ENCODE measurements around the gene RNF103.
"Not testable (repeated sequence)": the region's sequence is repeated elsewhere in the genome, so short reads cannot be mapped to it uniquely, and the experiment has no call there.

RNF103 gene

DNA sequence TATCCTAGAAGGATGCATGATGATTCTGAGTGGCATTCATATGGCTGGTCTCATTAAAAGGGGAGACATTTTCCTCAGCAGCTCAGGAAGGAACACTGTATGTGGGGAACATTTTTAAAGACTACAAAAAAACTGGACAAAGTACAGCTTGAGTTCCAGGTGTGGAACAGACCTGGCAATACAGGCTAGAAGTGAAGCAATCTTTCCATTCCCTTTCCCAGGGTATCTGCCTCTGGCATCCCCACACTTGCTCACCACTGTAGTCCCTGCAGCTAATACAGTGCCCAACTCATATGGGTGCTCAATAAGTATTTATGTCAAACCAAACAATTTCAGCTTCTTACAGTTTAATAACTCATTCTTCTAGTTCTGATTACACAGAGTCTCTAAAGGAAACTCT lies 8.1 kb downstream of the RNF103 start:
- Histone ChIP-seq H4K20me1 (peaks cover 16% of the 10 kb centered on the region), H3K9ac (no peak overlapping the region), H3K4me1 (peaks cover 15% of the 10 kb centered on the region), H3K27ac (no peak overlapping the region), H3K4me3 (no peak overlapping the region), H3K9me3 (no peaks in the 10 kb centered on the region), H3K4me2 (no peak overlapping the region), H3K36me3 (peaks cover 86% of the 10 kb centered on the region), H3K27me3 (no peaks in the 10 kb centered on the region)
- no peak for TF ChIP-seq Cebpa-rat (IDR thresholded peaks at IDR 0.05)

DNA sequence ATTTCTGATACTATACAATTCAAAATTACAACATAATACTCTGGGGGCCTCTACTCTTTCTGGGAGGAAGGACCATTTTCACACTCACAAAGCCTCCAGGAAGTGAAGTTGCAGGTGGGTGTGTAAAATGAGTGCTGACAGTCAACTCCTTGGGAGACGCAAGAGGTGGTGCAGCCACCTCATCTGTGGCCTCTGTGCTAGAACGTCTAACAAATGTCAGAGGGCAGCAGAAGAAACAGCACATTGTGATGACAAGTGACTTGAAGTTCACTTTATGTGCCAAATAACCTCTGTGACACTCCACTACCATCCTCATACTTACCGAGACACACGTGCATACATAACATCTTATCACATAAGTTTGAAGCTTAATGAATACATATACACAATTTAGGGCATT lies 10.2 kb downstream of the RNF103 start:
- no peak overlapping the region for H3K27ac ChIP-seq
- H3K4me1 ChIP-seq: 0 out of 2 replicates have a peak, but pooled peaks cover 7% of the 10 kb centered on the region
- TF ChIP-seq Cebpa-rat (IDR thresholded peaks at IDR 0.05): no peak
- no peak overlapping the region for H3K4me3 ChIP-seq
- no peak overlapping the region for H3K4me2 ChIP-seq
- peaks cover 88% of the 10 kb centered on the region for H3K36me3 ChIP-seq
- peaks cover 10% of the 10 kb centered on the region; the same call in 1 of the 2 replicates for H4K20me1 ChIP-seq
- H3K27me3 ChIP-seq: no peaks in the 10 kb centered on the region
- no peak overlapping the region for H3K9ac ChIP-seq
- H3K9me3 ChIP-seq: no peaks in the 10 kb centered on the region

DNA sequence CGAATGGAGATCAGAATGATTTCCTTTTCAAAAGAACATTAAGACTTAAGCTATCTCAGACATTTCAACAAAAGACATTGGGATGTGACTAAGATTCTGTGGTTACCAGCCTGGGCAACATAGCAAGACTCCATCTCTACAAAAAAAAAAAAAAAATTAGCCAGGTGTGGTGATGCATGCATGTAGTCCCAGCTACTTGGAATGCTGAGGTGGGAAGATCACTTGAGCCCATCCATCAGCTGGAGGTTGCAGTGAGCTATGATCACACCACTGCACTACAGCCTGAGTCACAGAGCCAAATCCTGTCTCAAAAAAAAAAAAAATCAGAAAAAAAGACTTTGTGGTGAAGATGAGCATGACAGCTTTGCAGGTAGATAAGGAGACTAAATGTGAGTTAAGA lies 12.8 kb downstream of the RNF103 start:
- Histone ChIP-seq H4K20me1 (no peaks in the 10 kb centered on the region), H3K27ac (no peak overlapping the region), H3K4me1 (no peaks in the 10 kb centered on the region), H3K4me3 (no peak overlapping the region), H3K4me2 (no peak overlapping the region), H3K36me3 (peaks cover 77% of the 10 kb centered on the region), H3K9ac (no peak overlapping the region), H3K27me3 (no peaks in the 10 kb centered on the region), H3K9me3 (no peaks in the 10 kb centered on the region)
- no peak for TF ChIP-seq Cebpa-rat (IDR thresholded peaks at IDR 0.05)

DNA sequence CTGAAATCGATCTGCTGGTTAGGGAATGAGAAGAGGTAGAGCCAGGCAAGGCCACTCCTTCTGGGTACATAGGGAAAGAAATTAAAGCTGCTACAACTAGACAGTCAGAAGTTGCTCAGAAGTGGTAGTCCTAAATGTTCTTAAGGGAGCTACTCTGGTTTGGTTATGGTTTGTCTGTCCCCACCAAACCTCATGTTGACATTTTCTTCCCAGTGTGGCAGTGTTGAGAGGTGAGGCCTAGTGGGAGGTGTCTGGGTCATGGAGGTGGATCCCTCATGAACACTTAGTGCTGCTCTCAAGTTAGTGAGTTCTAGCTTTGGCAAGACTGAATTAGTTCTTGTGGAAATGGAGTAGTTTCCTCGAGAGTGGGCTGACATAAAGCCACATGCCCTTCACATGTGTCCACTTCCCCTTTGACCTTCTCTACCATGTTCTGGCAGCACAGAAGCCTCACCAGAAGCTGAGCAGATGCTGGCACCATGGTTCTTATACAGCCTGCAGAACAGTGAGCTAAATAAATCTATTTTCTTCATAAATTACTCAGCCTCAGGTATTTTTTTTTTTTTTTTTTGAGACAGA lies 14.7 kb downstream of the RNF103 start:
- Histone ChIP-seq H3K4me1 (no peaks in the 10 kb centered on the region), H3K4me3 (no peak overlapping the region), H3K9ac (no peak overlapping the region), H3K27ac (no peak overlapping the region), H3K36me3 (peaks cover 77% of the 10 kb centered on the region), H3K9me3 (no peaks in the 10 kb centered on the region), H3K4me2 (no peak overlapping the region), H4K20me1 (no peaks in the 10 kb centered on the region), H3K27me3 (no peaks in the 10 kb centered on the region)
- TF ChIP-seq Cebpa-rat (IDR thresholded peaks at IDR 0.05): no peak

DNA sequence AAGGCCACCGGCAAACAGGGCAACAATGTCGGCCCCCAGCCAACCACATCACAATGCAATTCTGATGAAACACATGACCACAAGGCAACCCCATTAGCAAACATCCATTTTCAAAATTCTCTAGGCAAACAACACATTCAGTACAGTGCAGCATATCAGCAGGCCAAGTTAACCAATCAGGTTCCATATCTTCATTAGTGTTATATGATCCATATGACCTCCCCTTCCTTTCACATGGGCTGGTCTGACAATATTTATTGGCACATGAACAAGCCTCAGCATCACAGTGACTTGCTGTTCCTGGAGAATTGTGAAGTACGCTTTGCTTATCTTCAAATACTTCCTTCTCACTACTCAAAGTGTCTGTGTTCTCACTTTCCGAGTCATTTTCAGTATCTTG lies 19.8 kb downstream of the RNF103 start:
- Histone ChIP-seq H3K27me3 (no peaks in the 10 kb centered on the region), H3K4me3 (no peak overlapping the region), H3K9me3 (peaks cover 5% of the 10 kb centered on the region; the same call in 1 of the 2 replicates), H3K36me3 (peaks cover 52% of the 10 kb centered on the region), H3K9ac (no peak overlapping the region), H4K20me1 (no peaks in the 10 kb centered on the region), H3K27ac (no peak overlapping the region), H3K4me1 (no peaks in the 10 kb centered on the region), H3K4me2 (no peak overlapping the region)
- TF ChIP-seq Cebpa-rat (IDR thresholded peaks at IDR 0.05): no peak

DNA sequence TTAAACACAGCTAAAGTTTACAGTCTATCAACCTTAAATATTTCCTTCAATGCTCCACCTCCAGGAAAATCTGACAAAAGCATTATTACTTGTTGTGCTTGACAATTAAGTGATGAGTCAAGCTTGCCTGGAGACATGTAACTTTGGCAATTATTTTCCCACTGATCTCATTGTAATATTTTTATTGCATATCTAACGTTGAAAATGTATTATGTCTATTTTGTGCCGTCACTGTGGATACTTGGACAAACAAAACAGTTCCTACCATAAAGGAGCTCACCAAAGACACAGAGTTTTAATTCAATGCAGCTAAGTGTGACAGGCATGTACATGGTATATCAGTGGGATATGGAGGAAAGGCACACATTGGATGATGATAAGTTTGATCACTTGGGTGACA lies 24.7 kb downstream of the RNF103 start:
- Histone ChIP-seq H3K4me1 (no peaks in the 10 kb centered on the region), H4K20me1 (no peaks in the 10 kb centered on the region), H3K36me3 (peaks cover 19% of the 10 kb centered on the region), H3K9ac (no peak overlapping the region), H3K27ac (no peak overlapping the region), H3K4me2 (no peak overlapping the region), H3K9me3 (peaks cover 5% of the 10 kb centered on the region; the same call in 1 of the 2 replicates), H3K4me3 (no peak overlapping the region), H3K27me3 (no peaks in the 10 kb centered on the region)
- TF ChIP-seq Cebpa-rat (IDR thresholded peaks at IDR 0.05): no peak

DNA sequence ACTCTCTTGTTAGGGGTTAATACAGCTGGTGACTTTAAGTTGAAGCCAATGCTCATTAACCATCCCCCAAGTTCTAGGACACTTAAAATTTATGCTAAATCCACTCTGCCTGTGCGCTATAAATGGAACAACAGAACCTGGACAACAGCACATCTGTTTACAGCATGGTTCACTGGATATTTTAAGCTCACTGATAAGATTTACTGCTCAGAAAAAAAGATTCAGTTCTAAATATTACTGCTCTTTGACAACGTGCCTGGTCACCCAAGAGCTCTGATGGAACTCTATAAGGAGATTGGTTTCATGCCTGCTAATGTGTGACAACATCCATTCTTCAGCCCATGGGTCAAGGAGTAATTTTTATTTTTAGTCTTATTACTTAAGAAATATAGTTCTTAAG lies 27.5 kb downstream of the RNF103 start:
- Histone ChIP-seq H3K27ac (no peak overlapping the region), H3K9ac (no peak overlapping the region), H3K4me3 (no peak overlapping the region), H4K20me1 (no peaks in the 10 kb centered on the region), H3K4me2 (no peak overlapping the region), H3K27me3 (no peaks in the 10 kb centered on the region), H3K36me3 (no peaks in the 10 kb centered on the region), H3K4me1 (no peaks in the 10 kb centered on the region), H3K9me3 (no peaks in the 10 kb centered on the region)
- no peak for TF ChIP-seq Cebpa-rat (IDR thresholded peaks at IDR 0.05)

DNA sequence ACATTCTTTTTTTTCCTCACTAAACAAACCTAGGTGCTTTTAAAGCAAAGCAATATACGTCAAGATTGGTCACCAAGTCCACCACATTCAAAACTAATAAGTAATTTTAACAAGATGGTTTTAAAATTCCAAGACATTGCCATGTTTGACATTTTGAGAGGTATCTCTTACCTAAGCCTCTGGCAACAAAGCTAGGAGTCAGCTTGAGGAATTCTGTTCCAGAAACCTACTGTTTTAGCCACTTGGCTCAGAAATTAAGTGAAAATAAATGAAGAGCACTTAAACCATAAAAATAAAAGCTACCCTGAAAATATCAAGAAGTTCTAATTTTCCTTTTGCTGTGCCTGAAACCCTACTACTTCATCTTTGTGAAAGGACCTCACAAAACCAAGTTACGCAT lies 30.4 kb downstream of the RNF103 start:
- no peak for TF ChIP-seq Cebpa-rat (IDR thresholded peaks at IDR 0.05)
- H4K20me1 ChIP-seq: no peaks in the 10 kb centered on the region
- H3K27me3 ChIP-seq: no peaks in the 10 kb centered on the region
- no peak overlapping the region for H3K9ac ChIP-seq
- no peak overlapping the region for H3K27ac ChIP-seq
- H3K4me3 ChIP-seq: no peak overlapping the region
- H3K36me3 ChIP-seq: no peaks in the 10 kb centered on the region
- H3K4me1 ChIP-seq: no peaks in the 10 kb centered on the region
- H3K9me3 ChIP-seq: peaks cover 4% of the 10 kb centered on the region; the same call in 1 of the 2 replicates
- no peak overlapping the region for H3K4me2 ChIP-seq

DNA sequence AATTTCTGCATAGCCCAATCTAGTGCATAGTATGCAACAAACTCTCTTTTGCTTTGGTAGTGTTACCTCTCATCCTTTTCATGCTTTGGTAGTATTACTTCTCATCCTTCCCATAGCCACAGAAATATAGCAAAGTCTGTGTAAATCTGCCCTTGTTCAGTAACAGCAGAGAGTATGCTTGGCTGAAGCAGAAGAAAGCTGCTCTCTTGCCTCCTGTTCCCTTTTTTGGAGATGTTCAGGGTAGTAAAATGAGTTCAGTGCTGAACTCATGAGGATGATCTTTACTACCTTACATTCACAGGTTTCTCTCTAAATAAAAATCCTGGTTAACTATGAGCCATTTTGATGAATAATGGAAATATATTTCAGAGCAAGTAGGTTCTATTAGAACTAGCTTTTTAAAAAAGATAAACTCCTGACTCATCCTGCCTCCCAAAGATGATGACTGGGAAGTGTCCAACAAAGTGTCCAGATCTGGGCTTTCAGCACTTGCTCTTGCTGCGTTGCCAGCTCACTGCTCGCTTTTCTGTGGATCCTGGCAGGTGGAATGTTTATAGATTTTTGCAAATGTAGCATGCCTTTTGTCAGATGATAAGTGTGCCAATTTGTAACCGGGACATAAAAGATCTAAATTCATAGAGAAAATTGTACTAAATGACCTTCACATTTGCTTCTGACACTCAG lies 31.0 kb downstream of the RNF103 start:
- peaks cover 4% of the 10 kb centered on the region; the same call in 1 of the 2 replicates for H3K9me3 ChIP-seq
- no peak overlapping the region for H3K9ac ChIP-seq
- no peak overlapping the region for H3K4me2 ChIP-seq
- H3K4me3 ChIP-seq: no peak overlapping the region
- H3K36me3 ChIP-seq: no peaks in the 10 kb centered on the region
- no peaks in the 10 kb centered on the region for H3K27me3 ChIP-seq
- H3K4me1 ChIP-seq: no peaks in the 10 kb centered on the region
- TF ChIP-seq Cebpa-rat (IDR thresholded peaks at IDR 0.05): no peak
- no peak overlapping the region for H3K27ac ChIP-seq
- no peaks in the 10 kb centered on the region for H4K20me1 ChIP-seq

DNA sequence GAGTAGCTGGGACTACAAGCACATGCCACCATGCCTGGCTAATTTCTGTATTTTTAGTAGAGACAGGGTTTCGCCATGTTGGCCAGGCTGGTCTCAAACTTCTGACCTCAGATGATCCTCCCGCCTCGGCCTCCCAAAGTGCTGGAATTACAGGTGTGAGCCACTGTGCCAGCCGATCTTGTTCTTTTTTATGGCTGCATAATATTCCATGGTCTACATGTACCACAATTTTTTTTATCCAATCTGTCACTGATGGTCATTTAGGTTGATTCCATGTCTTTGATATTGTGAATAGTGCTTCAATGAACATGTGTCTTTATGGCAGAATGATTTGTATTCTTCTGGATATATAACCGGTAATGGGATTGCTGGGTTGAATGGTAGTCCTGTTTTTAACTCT lies 34.0 kb downstream of the RNF103 start:
- not testable (repeated sequence) for H3K4me1 ChIP-seq, H3K27me3 ChIP-seq, H3K4me3 ChIP-seq, H3K9ac ChIP-seq, H3K4me2 ChIP-seq, H3K27ac ChIP-seq, H3K9me3 ChIP-seq, H3K36me3 ChIP-seq, H4K20me1 ChIP-seq

Data from BLaER1 (cell line).